Neural cell (in vitro differentiated cells): ENCODE results near the gene RABGEF1. TPM values are rescaled to one million over a fixed set of nuclear protein-coding genes. Genes with fewer than 3 reads are reported as not detected.

Experiments
- H2AFZ ChIP-seq: fragments of 200-600, 300-800 bp; sonication (generic), shearing (Covaris generic); 2 replicates; pipeline ENCODE4 v1.6.0; 2014; ENCODE audit warnings: low read depth, mild to moderate bottlenecking, antibody characterized with exemption, low read length, moderate library complexity
- H3F3A ChIP-seq: fragments of 200-600 bp; shearing (Covaris generic); 2 replicates; pipeline ENCODE4 v1.6.1; 2016; ENCODE audit warnings: mild to moderate bottlenecking, moderate library complexity, mixed read lengths, antibody characterized with exemption, low read length; ENCODE audit not compliant: insufficient read depth, poor library complexity, severe bottlenecking
- H3K27ac ChIP-seq: fragments of 200-600, 300-800 bp; sonication (generic), shearing (Covaris generic); 2 replicates; pipeline ENCODE4 v1.5.1; 2014; ENCODE audit warnings: mild to moderate bottlenecking, low read length, moderate library complexity
- H3K27me3 ChIP-seq: fragments of 300-800, 200-600 bp; sonication (generic), shearing (Covaris generic); 2 replicates; pipeline ENCODE4 v1.6.0; 2014; ENCODE audit warnings: mild to moderate bottlenecking, low read depth, low read length, moderate library complexity; ENCODE audit not compliant: insufficient read depth
- H3K36me3 ChIP-seq: fragments of 300-800, 200-600 bp; sonication (generic), shearing (Covaris generic); 2 replicates; pipeline ENCODE4 v1.5.1; 2014; ENCODE audit warnings: mild to moderate bottlenecking, antibody characterized with exemption, low read length, moderate library complexity; ENCODE audit not compliant: insufficient read depth
- H3K4me2 ChIP-seq: fragments of 300-800, 200-600 bp; sonication (generic), shearing (Covaris generic); 2 replicates; pipeline ENCODE4 v1.6.0; 2014; ENCODE audit warnings: mild to moderate bottlenecking, low read length
- H3K4me3 ChIP-seq: fragments of 300-800, 200-600 bp; sonication (generic), shearing (Covaris generic); 2 replicates; pipeline ENCODE4 v1.5.1; 2014; ENCODE audit warnings: mild to moderate bottlenecking, low read length, moderate library complexity
- H3K79me2 ChIP-seq: fragments of 200-600 bp; shearing (Covaris generic); replicated peaks from 2 replicates; pipeline ENCODE4 v1.6.0; 2014; ENCODE audit warnings: mild to moderate bottlenecking, low read length, moderate library complexity; ENCODE audit not compliant: insufficient read depth
- H3K9ac ChIP-seq: fragments of 300-800, 200-600 bp; sonication (generic), shearing (Covaris generic); 2 replicates; pipeline ENCODE4 v1.6.1; 2016; ENCODE audit warnings: mild to moderate bottlenecking, low read length, mixed read lengths
- H3K9me2 ChIP-seq: fragments of 200-600 bp; shearing (Covaris generic); 2 replicates; pipeline ENCODE4 v1.6.1; 2016; ENCODE audit warnings: mild to moderate bottlenecking, low read length, mixed read lengths; ENCODE audit not compliant: insufficient read depth
- H3K9me3 ChIP-seq: fragments of 200-600, 300-800 bp; sonication (generic), shearing (Covaris generic); 2 replicates; pipeline ENCODE4 v1.6.1; 2016; ENCODE audit warnings: mild to moderate bottlenecking, mixed run types, low read length, moderate library complexity, mixed read lengths
- H4K20me1 ChIP-seq: fragments of 200-600 bp; shearing (Covaris generic); 2 replicates; pipeline ENCODE4 v1.6.1; 2016; ENCODE audit warnings: mild to moderate bottlenecking, mixed run types; ENCODE audit not compliant: insufficient read depth
- EP300 ChIP-seq: fragments of 450-650 bp; conservative IDR thresholded peaks from 2 replicates; pipeline ENCODE4 v1.6.1; 2014; ENCODE audit warnings: antibody characterized with exemption, mild to moderate bottlenecking, moderate library complexity; ENCODE audit not compliant: poor library complexity, severe bottlenecking
- EZH2 ChIP-seq: fragments of 200-600, 300-800 bp; shearing (Covaris generic), sonication (generic); IDR thresholded peaks from 2 replicates; pipeline ENCODE4 v1.6.1; 2014; ENCODE audit warnings: antibody characterized with exemption, low read length, borderline replicate concordance, mild to moderate bottlenecking; ENCODE audit not compliant: insufficient read depth, poor library complexity, severe bottlenecking
- MXI1 ChIP-seq: fragments of 450-650 bp; conservative IDR thresholded peaks from 2 replicates; pipeline ENCODE4 v1.6.1; 2014; ENCODE audit warnings: antibody characterized with exemption, mild to moderate bottlenecking; ENCODE audit not compliant: poor library complexity, severe bottlenecking
- POLR2AphosphoS5 ChIP-seq: IDR thresholded peaks from 2 replicates; pipeline ENCODE4 v1.6.1; 2012
- RAD21 ChIP-seq: fragments of 450-650 bp; conservative IDR thresholded peaks from 2 replicates; pipeline ENCODE4 v1.6.1; 2014; ENCODE audit warnings: antibody characterized with exemption, mild to moderate bottlenecking, moderate library complexity
- REST ChIP-seq: IDR thresholded peaks from 2 replicates; pipeline ENCODE4 v1.6.1; 2012; ENCODE audit warnings: borderline replicate concordance
- SMC3 ChIP-seq: fragments of 450-650 bp; conservative IDR thresholded peaks from 2 replicates; pipeline ENCODE4 v1.6.1; 2014; ENCODE audit warnings: antibody characterized with exemption, mild to moderate bottlenecking, moderate library complexity; ENCODE audit not compliant: poor library complexity
- TAF1 ChIP-seq: IDR thresholded peaks from 2 replicates; pipeline ENCODE4 v1.6.1; 2012; ENCODE audit warnings: low read depth
- polyA plus RNA-seq: library from polyadenylated mRNA; depleted of rRNA; stranded (reverse); fragments of >200 nt; gene quantifications from 2 replicates; pipeline ENCODE4 v1.2.3, GENCODE V29; 2014
- TF ChIP-seq, protein P1 (sequence below): fragments of 450-650 bp; IDR thresholded peaks from 2 replicates; pipeline ENCODE4 v1.5.1; 2014; ENCODE audit warnings: antibody characterized with exemption, mild to moderate bottlenecking, moderate library complexity; ENCODE audit not compliant: poor library complexity, severe bottlenecking

The RABGEF1 gene
- polyA plus RNA-seq, 1 donor from 2014 or later = 34.8 TPM

- no peak overlapping the region for H3K4me2 ChIP-seq
- H3F3A ChIP-seq = no peaks in the 10 kb centered on the region
- H3K27me3 ChIP-seq = no peaks in the 10 kb centered on the region
- H3K9ac ChIP-seq = no peak overlapping the region
- H3K36me3 ChIP-seq = no peaks in the 10 kb centered on the region
- no peaks in the 10 kb centered on the region for H3K9me2 ChIP-seq
- H3K79me2 ChIP-seq = peaks cover 26% of the 10 kb centered on the region
- no peaks in the 10 kb centered on the region for H4K20me1 ChIP-seq
- no peak overlapping the region for H2AFZ ChIP-seq
- no peaks in the 10 kb centered on the region for H3K9me3 ChIP-seq
- no peak overlapping the region for H3K4me3 ChIP-seq
- no peak overlapping the region for H3K27ac ChIP-seq
- no peak for TF ChIP-seq RAD21
- no peak for TF ChIP-seq REST
- TF ChIP-seq EP300 = no peak
- TF ChIP-seq EZH2 = no peak
- TF ChIP-seq POLR2AphosphoS5 = no peak
- TF ChIP-seq SMC3 = no peak
- TF ChIP-seq, protein P1, sequence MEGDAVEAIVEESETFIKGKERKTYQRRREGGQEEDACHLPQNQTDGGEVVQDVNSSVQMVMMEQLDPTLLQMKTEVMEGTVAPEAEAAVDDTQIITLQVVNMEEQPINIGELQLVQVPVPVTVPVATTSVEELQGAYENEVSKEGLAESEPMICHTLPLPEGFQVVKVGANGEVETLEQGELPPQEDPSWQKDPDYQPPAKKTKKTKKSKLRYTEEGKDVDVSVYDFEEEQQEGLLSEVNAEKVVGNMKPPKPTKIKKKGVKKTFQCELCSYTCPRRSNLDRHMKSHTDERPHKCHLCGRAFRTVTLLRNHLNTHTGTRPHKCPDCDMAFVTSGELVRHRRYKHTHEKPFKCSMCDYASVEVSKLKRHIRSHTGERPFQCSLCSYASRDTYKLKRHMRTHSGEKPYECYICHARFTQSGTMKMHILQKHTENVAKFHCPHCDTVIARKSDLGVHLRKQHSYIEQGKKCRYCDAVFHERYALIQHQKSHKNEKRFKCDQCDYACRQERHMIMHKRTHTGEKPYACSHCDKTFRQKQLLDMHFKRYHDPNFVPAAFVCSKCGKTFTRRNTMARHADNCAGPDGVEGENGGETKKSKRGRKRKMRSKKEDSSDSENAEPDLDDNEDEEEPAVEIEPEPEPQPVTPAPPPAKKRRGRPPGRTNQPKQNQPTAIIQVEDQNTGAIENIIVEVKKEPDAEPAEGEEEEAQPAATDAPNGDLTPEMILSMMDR = no peak
- TF ChIP-seq MXI1 = no peak
- TF ChIP-seq TAF1 = no peak
These were observed 7.5 kb downstream of the RABGEF1 start for GRCh38 chr7:66747881-66748511.

- no peaks in the 10 kb centered on the region for H3K27me3 ChIP-seq
- no peak for TF ChIP-seq REST
- no peak for TF ChIP-seq TAF1
- no peak for TF ChIP-seq POLR2AphosphoS5
- no peak for TF ChIP-seq EP300
- TF ChIP-seq EZH2 = no peak
- no peak for TF ChIP-seq MXI1
- no peak overlapping the region for H3K27ac ChIP-seq
- H3K4me3 ChIP-seq = no peak overlapping the region
- H3K79me2 ChIP-seq = peaks cover 24% of the 10 kb centered on the region
- no peak overlapping the region for H3K9ac ChIP-seq
- H3K9me2 ChIP-seq = no peaks in the 10 kb centered on the region
- H3K4me2 ChIP-seq = no peak overlapping the region
- no peaks in the 10 kb centered on the region for H3K36me3 ChIP-seq
- no peaks in the 10 kb centered on the region for H4K20me1 ChIP-seq
- H2AFZ ChIP-seq = no peak overlapping the region
- no peaks in the 10 kb centered on the region for H3K9me3 ChIP-seq
- H3F3A ChIP-seq = no peaks in the 10 kb centered on the region
These were observed 8.3 kb downstream of the RABGEF1 start for GRCh38 chr7:66748791-66749190.
